ENCODE measurements around the gene RASA3.

RASA3 gene

GRCh38 chr13:113974304-113975281 is 157.8 kb downstream of the RASA3 start:
- no peak for DNase-seq

- DNase-seq = no peak
Observed at GRCh38 chr13:113973218-113974164, 158.9 kb downstream of the RASA3 start, which contains the start of gene C13orf46. TSS of gene C13orf46 (minus strand) at chr13:113974076. CDS start at chr13:113973997, 79 bp downstream.

- DNase-seq = no peak
Observed at GRCh38 chr13:113972451-113973217, 159.8 kb downstream of the RASA3 start.

DNA sequence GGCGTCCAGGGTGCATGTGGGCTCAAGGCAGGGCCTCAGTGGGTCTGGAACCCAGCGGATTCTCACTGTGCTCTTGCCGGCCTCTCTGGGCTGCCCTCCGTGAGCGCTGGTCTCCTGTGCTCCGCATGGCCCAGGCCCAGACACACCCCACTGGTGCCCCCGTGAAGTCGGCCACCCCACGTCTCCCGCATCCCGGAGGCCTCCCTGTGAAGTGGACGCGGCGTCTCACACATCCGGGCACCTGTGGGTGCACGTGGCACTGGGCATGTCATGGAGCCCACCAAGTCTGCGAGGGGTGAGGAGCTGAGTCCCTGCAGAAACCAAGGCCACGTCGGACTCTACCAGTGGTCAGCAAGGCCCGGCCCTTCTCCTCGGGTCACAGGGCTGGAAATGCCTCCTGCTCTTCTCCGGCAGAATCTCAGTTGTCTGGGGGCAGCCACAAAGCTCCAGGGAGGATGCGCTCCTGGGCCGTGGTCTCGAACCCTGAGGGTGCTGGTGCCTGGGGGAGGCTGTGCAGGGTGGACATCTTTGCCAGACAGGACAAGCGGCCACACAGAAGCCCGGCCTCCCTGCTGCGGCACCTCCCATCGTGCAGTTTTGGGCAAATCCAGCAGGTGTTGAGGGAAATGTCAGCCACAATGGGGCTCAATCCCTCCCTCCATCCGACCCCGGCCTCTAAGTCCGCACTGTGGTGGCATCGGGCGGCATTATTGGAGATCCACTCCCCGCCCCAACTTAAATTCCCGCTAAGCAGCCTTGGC is 160.8 kb downstream of the RASA3 start:
- no peak for DNase-seq

GRCh38 chr13:113970810-113971470 is 161.5 kb downstream of the RASA3 start:
- no peak for DNase-seq

- no peak for DNase-seq
Observed at GRCh38 chr13:113969973-113970611, 162.3 kb downstream of the RASA3 start.

- no peak for DNase-seq
Observed at GRCh38 chr13:113969311-113969972, 163.0 kb downstream of the RASA3 start.

GRCh38 chr13:113968463-113969310 is 163.7 kb downstream of the RASA3 start:
- no peak for DNase-seq

GRCh38 chr13:113967729-113968462 is 164.5 kb downstream of the RASA3 start:
- no peak for DNase-seq

DNA sequence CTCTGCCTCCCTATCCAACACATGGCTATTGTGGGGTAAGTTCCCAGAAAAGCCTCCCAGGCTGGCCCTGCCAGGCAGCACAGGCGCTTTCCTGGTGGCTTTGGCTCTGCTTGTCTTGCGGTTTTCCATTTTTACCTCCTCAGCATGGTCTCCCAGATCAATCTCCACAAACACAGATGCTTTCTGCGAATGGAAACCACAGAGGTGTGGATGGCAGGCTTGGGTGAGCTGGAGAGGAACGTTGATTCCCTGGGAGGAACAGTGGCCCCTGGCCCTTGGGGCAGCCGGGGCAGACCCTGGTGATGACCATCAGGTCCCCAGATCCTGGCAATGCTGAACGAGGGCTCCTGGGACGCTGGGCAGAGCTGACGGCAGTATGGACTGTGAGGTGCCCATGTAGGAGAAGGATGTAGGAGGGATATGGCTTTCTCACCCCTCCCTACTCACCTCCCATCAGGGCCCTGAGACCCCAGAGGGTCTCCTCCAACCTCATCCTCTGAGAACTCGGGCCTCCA is 165.2 kb downstream of the RASA3 start:
- DNase-seq = no peak

DNA sequence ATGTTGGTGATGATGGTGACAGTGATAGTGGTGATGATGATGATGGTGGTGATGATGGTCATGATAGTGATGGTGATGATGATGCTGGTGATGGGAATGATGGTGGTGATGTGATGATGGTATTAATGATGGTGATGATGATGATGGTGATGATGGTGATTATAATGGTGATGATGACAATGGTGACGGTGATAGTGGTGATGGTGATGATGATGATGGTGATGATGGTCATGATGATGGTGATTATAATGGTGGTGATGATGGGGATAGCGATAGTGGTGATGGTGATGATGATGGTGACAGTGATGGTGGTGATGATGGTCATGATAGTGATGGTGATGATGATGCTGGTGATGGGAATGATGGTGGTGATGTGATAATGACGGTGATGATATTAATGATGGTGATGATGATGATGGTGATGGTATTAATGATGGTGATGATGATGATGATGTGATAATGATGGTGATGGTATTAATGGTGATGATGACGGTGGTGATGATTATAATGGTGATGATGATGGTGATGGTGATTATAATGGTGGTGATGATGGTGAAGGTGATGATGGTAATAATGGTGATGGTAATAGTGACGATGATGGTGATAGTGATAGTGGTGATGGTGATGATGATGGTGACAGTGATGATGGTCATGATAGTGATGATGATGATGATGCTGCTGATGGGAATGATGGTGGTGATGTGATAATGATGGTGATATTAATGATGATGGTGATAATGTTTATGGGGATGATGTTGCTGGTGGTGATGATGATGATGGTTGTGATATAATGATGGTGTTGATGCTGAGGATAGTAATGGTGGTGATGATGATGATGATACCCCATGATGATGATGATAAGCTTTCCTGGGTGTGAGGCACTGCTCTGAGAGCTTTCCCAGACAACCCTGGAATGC is 166.2 kb downstream of the RASA3 start:
- DNase-seq = no peak

- no peak for DNase-seq
Observed at GRCh38 chr13:113965383-113965874, 167.0 kb downstream of the RASA3 start.

GRCh38 chr13:113964251-113964995 is 168.0 kb downstream of the RASA3 start:
- no peak for DNase-seq

- no peak for DNase-seq
Observed at GRCh38 chr13:113963376-113963775, 169.0 kb downstream of the RASA3 start.

- DNase-seq = no peak
Observed at GRCh38 chr13:113962975-113963374, 169.4 kb downstream of the RASA3 start.

DNA sequence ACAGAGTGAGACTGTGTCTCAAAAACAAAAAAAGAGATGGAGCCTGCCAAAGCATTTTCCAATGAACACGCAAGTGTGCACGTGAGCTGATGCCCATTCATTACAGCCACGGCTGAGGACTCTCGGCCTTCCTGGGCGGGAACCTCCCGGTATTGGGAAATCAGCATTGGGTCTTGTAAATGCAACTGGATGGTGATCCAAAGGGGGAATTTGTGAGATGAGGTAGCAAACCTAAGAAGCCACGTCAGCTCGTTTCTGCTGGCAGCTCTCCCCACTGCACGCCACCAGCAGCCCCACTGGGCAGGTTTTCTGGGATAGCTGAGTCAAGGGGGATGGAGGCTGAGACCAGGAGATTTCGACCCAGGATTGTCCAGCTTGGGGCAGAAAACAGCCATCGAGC is 170.0 kb downstream of the RASA3 start:
- no peak for DNase-seq

All from MV-4-11 (cell line).